Adrenal gland (tissue), 5 donors: ENCODE results near the gene PLEKHN1.

ENCODE experiments used
- POLR2A ChIP-seq, 2 donors: fragments of 450-650 bp; IDR thresholded peaks; one replicate each; pipeline ENCODE4 v1.6.1; 2017; ENCODE audit warnings: antibody characterized with exemption in 2 of 2, mild to moderate bottlenecking in 2 of 2, moderate library complexity in 1 of 2
- TF ChIP-seq, protein P1 (sequence below), 6 experiments: fragments of 450-650 bp in 4 of 6; fragments of 200-600 bp in 2 of 6; sonication (generic) in 1 of 6; IDR thresholded peaks; 1 replicate in 5 of 6; 2 replicates in 1 of 6; pipeline versions ENCODE4 v1.5.1 to v1.8.0; 2016 to 2021; ENCODE audit warnings: antibody characterized with exemption in 6 of 6, mild to moderate bottlenecking in 2 of 6, moderate library complexity in 1 of 6
- donor health status: DM: no; HTN: no; CAD: no.

DNA sequence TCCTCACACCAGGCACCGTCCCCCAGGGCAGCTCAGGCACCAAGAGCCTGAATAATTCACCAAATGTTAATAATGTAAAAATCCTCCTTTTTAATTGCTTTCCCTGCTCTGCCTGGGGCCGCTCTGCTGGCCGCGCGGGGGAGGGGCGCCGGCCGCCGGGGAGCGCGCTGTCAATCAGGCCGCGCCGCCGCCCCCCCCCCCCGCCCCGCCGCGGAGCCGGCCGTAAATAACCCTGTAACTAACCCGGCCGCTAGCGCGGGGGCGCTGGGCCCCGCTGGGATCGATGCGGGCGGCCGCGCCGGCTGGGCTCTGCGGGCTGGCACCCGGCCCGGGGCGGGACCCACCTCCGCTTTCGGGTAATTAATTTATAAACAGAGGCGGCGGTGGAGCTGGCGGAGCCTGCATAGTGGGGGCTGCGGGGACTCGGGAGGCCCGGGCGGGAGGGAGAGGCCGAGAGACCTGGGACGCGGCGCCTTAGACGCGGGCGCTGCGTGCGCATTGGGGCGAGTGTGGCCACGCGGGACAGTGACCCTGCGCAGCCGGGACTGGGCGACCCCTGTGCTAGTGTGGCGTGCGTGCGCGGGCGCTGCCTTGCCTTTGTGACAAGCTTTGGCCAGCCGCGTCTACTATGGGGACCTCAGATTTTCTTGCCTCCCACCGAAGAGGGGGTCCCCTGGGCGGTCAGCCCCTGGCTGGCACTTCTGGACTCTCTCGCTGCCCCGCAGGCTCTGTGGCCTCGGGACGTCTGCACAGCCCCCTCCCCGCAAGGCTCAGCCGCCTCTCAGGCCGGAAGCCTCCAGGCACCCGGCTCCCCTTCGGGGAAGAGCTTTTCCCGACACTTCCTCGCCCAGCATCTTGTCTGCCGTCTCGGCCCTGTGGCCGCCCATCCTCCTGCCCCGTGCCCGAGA, 25.9 kb upstream of the PLEKHN1 start:
- TF ChIP-seq POLR2A (IDR thresholded peaks at IDR 0.05) = no peak
- TF ChIP-seq, protein P1, sequence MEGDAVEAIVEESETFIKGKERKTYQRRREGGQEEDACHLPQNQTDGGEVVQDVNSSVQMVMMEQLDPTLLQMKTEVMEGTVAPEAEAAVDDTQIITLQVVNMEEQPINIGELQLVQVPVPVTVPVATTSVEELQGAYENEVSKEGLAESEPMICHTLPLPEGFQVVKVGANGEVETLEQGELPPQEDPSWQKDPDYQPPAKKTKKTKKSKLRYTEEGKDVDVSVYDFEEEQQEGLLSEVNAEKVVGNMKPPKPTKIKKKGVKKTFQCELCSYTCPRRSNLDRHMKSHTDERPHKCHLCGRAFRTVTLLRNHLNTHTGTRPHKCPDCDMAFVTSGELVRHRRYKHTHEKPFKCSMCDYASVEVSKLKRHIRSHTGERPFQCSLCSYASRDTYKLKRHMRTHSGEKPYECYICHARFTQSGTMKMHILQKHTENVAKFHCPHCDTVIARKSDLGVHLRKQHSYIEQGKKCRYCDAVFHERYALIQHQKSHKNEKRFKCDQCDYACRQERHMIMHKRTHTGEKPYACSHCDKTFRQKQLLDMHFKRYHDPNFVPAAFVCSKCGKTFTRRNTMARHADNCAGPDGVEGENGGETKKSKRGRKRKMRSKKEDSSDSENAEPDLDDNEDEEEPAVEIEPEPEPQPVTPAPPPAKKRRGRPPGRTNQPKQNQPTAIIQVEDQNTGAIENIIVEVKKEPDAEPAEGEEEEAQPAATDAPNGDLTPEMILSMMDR (IDR thresholded peaks at IDR 0.05) = no peak
